Hepatocyte (in vitro differentiated cells): ENCODE measurements around the gene SURF1.

Source experiments
- CTCF ChIP-seq: fragments of 200-600 bp; sonication (generic); IDR thresholded peaks from 2 replicates; pipeline ENCODE4 v1.5.1; 2016; ENCODE audit warnings: antibody characterized with exemption, mild to moderate bottlenecking; ENCODE audit not compliant: poor library complexity
- EZH2 ChIP-seq: fragments of 200-600 bp; sonication (generic); IDR thresholded peaks from 2 replicates; pipeline ENCODE4 v1.6.1; 2016; ENCODE audit warnings: antibody characterized with exemption, mild to moderate bottlenecking, borderline replicate concordance

- TF ChIP-seq CTCF (peak; percentile 39), EZH2 (no peak)
These were observed 18.9 kb upstream of the SURF1 start for GRCh38 chr9:133375116-133375723.
